GM21825 (cell line): ENCODE measurements around the gene RPS6KA2.
A peak's percentile ranks its signal among the peaks of the same experiment; 100 is the strongest.
"Not testable (repeated sequence)": the region's sequence is repeated elsewhere in the genome, so short reads cannot be mapped to it uniquely, and the experiment has no call there.

ENCODE experiments used
- ATAC-seq: cut with Tn5 transposase; IDR thresholded peaks from one replicate; pipeline ENCODE4 v1.9.1; 2021; ENCODE audit warnings: mild to moderate bottlenecking, moderate library complexity; ENCODE audit not compliant: unreplicated experiment

The RPS6KA2 gene

DNA sequence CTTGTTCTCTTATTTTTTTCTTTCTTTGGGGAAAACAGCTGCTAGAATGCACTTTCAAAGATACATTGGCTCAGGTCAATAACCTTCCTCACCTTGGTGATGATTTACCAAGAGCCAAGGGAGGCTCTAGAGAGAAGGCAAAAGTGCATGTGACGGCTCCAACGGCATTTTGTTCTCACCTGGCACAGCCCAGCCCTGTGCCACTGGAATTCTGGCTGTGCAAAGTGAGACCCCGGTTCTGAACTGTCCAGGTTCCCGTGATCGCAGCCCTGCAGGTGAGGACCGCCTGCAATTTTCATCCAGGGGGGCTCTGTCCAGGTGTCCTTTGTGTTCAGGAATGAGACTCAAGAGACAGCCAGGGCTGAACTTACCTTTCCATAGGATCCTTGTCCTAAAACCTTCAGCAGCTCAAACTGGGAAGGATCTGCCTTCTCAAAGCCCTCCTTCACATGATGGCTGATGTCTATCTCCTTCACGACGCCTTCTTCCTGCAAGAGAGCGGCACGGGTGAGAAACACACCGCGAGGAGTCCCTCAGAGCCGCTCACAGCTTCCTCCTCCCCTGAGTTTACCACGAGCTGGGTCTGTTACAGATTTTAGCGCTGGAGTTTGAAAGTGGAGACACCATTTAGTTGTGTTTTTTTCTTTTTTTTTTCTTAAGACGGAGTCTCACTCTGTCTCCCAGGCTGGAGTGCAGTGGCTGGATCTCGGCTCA is 88.6 kb downstream of the RPS6KA2 start:
- ATAC-seq: no peak

DNA sequence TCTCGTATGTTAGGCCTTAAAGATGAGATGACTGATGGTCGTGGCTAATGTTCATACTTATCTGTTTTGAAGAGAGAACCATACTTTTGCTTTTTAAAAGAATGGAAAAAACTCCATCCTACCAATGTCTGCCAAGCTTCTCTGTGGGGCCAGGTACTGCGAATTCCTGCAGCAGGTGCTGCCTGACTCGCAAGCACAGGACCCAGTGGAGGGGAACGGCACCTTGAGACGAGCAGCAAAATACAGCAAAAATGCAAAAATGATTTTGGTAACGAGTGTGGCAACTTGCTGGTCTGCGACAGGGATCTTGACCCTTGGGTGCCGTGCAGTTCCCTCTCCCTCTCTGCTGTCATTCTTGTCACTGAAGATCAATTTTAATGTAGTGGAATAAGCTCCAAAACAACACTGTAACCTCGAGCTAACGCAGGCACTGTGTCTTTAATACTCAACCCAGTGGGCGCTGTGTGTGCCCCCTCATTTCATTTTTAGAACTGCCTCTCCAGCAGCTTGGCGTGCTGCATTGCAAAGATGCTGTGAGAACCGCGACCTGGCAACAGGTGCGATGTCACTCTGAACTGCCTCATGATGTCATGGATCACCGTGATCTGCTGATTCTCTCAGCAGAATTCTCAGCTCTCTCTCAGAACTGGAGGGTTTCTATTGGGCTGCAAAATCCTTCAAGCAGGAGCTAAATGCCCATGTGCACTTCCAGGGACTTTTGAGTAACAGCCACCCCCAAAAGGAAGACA is 92.2 kb downstream of the RPS6KA2 start:
- no peak for ATAC-seq

DNA sequence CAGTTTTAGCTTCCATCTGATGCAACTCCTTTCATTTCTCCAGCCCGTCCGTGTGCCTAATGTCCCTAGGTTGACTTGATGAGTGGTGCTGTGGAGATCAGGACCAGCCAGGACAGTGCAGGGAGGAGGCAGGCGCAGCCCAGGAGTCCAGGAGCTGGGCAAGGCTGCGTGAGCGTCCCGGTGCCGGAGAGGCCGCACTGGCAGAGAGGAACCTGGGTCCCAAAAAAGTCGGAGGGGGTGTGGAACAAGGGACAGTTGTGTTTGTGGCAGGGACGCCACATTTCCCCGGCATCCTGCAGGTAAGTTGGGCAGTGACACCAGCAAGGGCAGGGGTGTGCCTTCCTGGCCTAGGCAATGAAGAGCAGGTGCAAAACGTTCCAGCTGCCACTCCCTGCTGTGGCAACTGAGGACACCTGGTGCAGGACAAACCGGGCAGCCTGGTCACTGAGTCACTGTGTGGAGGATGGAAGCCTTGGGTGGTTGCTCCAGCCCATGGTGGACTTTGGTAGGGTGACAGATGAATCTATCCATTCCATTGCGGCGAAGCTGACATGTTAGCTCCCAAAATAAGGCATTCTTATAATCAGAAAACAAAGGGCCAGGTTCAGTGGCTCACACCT is 93.7 kb downstream of the RPS6KA2 start:
- ATAC-seq: no peak

DNA sequence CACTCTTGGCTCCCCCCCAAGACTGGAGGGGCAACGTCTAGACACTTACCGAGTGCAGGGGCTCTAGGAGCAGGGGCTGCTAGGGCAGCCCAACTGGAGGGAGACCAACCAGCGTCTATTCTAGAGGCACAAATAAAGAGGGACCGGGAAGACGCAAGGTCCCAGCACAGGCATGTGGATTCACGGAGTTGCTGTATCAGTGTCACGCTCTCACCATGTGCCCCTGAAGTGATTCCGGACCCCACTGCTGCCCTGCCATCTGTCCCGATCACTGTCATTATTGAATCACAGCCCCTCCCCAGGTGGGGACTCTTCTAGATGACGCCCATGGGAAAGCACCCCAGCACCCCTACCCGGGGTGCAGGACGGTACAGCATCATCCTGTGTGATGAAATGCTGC is 94.7 kb downstream of the RPS6KA2 start:
- ATAC-seq: no peak

DNA sequence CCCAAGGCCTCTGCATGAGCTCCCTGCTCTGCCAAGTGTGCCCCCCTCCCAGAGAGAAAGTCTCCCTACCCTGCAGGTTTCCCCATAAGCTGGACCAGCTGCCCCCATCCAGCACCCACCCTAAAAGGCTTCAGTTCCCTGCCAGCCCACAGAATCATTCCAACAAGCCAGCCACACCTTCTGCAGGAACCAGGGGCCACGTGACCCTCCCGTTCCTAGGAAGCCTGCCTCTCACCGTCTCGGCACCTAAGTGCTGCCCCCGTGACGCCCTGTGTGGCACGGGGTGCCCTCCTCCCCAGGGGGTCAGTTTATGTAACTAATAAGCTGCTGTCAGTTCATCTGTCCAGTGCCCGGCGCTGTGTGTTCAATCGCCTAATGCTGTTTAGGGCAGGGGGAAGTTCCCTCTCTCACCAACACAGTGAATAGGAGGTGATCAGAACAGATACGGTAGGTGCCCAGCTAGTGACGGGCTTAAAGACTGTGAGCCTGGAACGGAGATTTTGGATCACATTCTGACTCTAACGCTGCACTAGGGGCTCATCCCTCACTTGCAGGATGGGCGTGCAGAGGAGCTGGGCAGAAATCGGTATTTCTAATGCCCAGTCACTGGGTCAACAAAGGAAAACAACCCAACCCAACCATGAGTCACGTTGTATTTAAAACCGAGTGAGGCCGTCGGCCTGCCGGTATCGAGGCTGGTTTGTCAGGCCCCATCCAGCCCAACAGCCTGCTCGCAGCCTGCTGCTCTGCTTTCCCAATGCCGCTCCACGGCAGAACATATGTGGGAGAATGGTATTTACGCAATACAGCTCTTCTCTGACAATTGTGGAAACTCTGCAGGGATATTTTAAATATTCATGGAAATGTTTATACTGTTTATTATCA is 96.6 kb downstream of the RPS6KA2 start:
- ATAC-seq: no peak

DNA sequence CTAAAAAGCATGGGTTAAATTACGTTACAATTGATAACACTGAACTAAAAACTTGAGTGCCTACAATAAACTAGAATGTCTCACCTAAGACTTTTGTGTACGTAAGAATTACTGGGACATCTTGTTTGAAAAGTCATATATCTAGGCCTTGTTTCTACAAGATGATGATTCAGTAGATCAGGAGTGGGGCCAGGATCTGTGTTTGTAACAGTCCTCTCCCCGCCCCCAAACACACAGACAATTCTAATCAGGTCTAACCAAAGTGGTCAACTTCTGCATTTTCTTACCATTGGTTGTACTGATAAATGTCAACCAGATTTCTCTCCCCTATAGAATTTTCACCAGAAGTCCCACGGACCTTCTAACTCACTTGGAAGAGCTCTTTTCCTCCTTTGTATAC is 97.5 kb downstream of the RPS6KA2 start:
- ATAC-seq: no peak

DNA sequence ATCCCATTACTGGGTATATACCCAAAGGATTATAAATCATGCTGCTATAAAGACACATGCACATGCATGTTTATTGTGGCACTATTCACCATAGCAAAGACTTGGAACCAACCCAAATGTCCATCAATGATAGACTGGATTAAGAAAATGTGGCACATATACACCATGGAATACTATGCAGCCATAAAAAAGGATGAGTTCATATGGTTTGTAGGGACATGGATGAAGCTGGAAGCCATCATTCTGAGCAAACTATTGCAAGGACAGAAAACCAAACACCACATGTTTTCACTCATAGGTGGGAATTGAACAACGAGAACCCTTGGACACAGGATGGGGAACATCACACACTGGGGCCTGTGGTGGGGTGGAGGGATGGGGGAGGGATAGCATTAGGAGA is 98.0 kb downstream of the RPS6KA2 start:
- ATAC-seq: not testable (repeated sequence)

DNA sequence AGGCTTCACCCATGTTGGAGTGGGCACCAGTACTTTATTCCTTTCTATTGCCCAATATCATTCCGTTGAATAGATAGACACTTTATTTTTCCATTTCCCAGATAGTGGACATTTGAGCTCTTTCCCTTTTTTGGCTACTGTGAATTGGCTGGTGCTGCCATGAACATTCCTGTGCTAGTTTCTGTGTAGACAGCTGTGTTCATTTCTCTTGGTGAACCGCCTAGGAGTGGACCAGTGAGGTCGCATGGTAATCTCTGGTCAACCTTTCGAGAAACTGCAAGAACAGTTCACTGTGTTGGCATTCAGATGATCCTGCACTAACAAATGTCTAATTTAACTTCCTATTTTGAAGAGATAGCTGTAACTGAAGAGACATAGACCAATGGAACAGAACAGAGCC is 99.2 kb downstream of the RPS6KA2 start:
- ATAC-seq: no peak

DNA sequence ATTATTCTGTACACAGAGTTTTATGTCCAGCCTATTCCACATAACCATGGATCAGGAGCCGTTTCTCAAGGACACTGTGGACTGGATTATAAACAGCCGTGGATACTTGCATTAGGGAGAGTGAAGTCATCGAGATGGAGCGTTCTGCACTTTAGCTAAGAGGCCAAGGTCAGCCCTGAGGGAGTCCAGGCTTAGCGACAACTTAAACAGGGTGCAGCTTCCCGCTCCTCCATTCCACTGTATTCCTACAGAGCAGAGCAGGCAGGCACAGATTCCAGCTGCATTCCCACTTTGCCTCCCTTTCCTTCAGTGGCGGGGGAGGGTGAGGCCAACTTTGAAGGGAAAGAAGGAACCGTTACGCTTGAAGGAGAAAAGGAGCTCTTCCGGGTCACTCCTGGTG is 100.1 kb downstream of the RPS6KA2 start:
- ATAC-seq: no peak

DNA sequence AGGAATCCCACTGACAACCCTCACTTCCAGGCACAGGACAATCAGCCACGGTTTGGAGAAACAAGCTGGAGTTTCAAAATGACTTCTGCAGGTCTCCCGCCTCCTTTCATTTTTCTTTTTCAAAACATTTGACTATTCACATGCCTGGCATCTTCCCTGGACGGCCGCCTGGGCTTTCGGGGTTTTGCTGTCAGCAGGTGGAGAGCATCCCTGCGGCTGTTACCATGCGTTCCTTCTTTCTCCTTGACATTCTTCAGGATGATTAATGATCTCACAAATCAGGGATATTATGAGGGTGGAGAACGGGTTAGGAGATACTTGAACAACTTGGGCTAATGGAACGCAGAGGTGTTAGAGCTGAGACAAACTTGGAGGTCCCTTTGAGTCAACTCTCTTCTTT is 101.5 kb downstream of the RPS6KA2 start:
- ATAC-seq: no peak

DNA sequence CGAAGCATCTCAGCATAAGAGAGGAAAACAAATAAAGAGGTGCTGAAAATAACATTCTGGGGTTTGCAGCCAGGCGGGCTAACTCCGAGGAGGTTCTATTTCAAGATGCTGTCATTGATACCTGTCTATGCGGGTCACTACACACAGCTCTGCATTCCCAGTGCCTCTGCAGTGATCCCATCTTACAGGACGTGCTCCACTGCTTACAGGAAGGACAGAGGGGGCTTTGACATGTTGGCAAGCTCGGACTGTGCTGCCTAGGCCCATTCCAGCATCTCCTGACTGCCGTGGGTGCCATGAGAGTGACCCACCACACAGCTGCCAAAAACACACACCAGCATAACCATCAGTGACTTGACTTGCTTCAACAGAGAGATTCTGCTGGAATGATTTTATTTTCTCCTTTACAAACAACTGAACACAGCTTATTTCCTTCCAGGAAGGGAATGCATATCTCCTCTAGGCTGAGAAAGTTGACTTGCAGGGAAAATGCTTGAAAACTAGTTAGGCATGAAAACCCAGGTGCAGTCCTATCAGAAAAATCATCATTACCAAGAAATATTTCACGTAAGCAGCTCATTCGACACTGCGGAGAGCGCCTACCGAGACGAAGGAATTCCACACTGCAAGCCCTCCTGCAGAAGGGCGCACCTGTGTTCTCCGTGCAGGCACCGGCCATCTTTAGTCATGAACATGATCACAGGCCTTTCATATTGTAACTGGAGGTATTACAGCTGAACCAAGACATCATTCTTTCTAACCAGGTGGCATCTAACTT is 103.1 kb downstream of the RPS6KA2 start:
- ATAC-seq: no peak

DNA sequence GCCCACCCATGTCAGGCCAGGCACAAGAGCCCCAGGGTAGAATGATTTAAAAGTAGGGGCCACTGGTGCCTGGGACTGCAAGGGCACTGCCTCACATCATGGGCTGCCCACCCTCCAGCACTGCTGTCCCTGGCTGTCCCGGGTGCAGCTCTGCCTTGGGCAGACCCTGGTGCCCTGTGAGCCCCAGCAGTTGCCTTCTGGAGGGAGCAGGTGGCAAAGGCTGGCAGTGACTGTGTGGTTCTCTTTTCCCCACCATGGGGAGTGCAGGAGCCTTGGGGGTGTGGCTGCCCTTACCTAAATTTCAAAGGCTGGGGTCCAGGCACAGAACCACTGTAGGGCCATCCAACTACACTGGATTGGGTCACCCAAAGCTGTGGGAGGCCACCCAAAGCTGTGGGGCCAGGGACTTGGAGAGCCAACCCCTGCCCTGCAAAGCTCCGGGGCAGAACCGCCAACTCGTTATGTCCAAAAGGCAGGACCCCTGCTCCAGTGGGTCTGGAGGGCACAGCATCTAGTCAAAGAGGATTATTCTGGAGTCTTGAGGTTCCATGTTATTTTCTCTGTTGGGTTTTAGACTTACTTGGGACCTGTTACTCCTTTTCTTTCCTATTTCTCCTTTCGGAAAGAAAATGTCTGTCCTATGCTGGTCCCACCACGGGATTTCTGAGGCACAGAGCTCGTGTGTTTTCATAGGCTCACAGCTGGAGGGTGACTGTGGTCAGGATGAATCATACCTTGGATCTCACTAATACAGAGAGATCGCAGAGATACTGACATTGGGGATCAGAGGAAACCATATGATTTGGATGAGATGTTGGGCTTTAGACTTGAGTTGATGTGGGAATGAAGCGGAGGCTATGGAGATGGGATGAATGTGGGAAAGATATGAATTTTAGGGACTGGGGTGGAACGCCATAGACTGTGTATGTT is 105.9 kb downstream of the RPS6KA2 start:
- ATAC-seq: no peak

DNA sequence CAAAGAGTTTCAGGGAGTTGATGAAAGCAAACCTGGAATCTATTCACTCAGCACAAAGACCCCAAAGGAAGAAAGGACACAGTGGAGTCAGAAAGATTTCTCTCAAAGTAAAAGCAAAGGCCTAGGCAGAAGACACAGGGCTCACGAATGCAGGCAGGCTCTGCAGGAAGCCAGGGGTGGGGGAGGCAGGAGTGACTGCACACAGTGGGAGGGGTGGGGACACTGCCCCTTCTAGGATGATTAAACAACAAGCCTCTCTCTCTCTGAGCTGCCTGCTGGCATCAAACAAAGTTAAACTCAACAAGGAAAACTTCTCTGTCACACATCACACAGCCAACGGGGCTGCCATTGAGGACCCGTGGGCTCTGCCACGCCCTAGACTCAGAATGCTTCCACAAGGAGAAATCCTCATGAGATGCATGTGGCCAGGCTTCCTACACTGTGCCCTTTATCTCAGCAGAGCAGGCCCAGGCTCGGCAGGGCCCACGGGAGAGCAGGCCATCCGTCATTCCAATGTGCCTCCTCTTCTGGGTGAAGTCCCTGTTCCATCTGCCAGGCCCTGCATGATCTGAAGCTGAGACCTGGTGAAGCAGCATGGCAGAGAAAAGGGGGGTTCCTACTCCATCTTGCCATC is 110.7 kb downstream of the RPS6KA2 start:
- ATAC-seq: no peak

DNA sequence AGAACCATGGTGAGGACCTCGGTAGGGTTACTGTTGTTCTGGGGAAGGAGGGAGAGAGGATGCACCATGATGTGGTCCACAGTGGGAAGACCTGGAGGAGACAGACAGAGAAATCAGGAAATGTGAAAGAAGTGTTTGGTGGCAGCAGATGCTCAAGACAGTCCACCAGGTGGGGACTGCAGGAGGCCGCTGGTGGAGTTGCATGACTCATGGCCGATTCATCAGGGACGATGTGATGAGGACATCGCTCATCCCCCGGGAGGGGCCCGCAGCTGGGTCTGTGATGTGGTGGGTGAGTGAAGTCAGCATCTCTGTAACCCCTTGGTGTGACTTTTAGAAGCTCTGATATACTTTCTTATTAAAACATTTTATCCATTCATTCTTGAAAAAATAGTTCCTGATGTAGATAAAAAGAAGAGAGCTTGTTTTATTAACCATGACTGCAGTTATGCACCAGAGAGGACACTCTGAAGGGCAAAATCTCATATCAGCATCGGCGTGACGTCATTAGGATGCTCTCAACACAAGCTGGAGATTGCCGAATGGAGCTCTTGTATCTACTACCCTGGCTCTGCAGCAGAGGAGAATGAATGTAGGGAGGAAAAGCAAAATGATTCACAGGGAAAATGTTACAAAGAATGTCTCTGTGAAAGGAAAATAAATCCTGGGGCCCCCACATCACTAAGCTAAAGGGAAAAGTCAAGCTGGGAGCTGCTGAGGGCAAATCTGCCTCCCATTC is 111.8 kb downstream of the RPS6KA2 start:
- ATAC-seq: no peak

DNA sequence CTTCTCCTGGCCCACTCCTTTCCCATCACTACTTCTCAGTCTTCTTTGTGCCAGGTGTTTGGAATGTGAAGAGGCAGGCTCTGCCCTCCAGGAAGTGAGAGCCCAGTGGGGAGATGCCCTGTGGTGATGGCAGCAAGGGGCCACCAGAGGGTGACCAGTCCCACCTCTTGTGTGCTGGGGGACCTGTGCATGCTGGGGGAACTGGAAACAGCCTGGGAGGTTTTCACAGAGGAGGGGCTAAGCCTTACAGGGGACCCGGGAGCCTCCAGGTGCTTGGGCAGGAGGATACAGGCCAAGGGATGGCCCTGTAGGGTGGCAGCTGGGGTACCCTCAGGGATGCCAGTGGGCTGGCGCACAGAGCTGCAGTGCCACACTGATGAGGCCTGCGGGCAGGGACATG is 112.9 kb downstream of the RPS6KA2 start:
- ATAC-seq: no peak

DNA sequence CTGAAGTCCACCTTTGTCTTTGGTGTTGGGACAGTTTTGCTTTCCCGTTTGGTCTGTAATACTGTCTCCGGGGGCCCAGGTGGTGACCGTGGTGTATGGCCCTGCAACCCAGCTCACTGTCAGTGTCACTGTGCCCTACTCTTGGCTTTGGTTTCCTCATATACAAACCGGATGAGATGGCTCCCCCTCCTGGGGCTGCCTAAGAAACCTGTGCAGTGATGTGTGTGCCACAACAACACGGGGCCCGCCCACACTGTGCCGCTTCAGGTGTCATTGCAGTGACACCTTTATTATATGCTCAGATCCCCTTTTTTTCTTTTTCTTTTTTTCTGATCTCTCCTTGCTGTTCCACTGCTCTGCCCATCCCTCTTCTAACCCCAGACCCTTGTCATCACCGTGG is 114.5 kb downstream of the RPS6KA2 start:
- ATAC-seq: peak; percentile 89

DNA sequence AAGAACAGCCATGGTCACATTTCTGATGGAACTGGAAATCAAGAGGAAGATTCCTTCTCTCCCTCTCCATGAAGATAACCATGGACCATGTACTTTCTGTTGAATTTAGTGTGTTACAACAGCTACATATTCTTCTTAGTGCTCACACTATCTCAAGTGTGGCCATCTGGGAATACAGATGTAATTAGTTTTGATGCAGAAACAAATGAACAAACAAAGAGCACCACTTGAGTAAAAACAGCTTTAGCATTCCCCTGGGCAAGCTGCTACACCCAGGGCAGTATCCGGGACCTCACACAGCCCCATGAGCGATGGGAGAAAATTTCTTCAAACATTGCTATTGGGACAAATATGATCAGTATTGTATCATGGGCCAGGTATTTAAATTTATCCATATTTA is 115.7 kb downstream of the RPS6KA2 start:
- ATAC-seq: no peak

DNA sequence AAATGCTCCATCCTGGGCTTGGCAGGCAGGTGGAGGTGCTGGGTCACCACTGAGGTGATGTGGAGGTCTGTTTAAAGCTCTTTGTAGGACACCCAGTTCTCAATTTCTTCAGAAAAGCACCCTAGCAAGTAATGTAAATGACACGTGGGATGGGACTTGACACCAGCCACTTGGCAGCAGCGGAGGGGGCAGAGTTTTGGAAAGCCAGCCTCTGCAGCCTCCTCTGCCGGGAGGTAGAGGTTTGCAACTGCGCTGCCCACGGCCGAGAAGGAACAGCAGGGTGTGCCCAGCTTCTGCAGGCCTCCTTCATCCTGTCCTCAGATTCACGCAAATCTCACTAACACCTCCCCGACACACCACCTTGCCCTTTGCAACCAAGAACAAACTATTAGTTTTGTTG is 117.9 kb downstream of the RPS6KA2 start:
- ATAC-seq: no peak
